Glutamatergic neuron (in vitro differentiated cells): ENCODE data around the gene SEMA3D. TPM values are rescaled to one million over a fixed set of nuclear protein-coding genes. Genes with fewer than 3 reads are reported as not detected.

Experiments used
- DNase-seq: peaks from one replicate; pipeline ENCODE4 v3.0.0; 2022
- H3K27ac Mint-ChIP-seq: one replicate; pipeline ENCODE4 v1.8.0; 2020; ENCODE audit warnings: mild to moderate bottlenecking, mixed read lengths, inconsistent platforms; ENCODE audit not compliant: unreplicated experiment
- H3K27me3 Mint-ChIP-seq: one replicate; pipeline ENCODE4 v1.8.0; 2020; ENCODE audit warnings: mild to moderate bottlenecking, moderate library complexity, mixed read lengths, inconsistent platforms; ENCODE audit not compliant: unreplicated experiment
- H3K36me3 Mint-ChIP-seq: one replicate; pipeline ENCODE4 v1.8.0; 2020; ENCODE audit warnings: mild to moderate bottlenecking, mixed read lengths, inconsistent platforms; ENCODE audit not compliant: unreplicated experiment
- H3K4me1 Mint-ChIP-seq: one replicate; pipeline ENCODE4 v1.8.0; 2020; ENCODE audit warnings: mild to moderate bottlenecking, low read depth, mixed read lengths, inconsistent platforms; ENCODE audit not compliant: unreplicated experiment
- H3K4me3 Mint-ChIP-seq: one replicate; pipeline ENCODE4 v1.8.0; 2020; ENCODE audit warnings: mild to moderate bottlenecking, mixed read lengths, inconsistent platforms; ENCODE audit not compliant: unreplicated experiment
- H3K9me3 Mint-ChIP-seq: one replicate; pipeline ENCODE4 v1.8.0; 2020; ENCODE audit warnings: mild to moderate bottlenecking, moderate library complexity, mixed read lengths, inconsistent platforms; ENCODE audit not compliant: unreplicated experiment
- total RNA-seq: library from RNA; stranded (reverse); fragmentation: NEBNext Ultra II Directional; extraction: Animal tissue kit (Norgen Biotek cat#: 25700); gene quantifications from one replicate; pipeline ENCODE4 v1.2.1, GENCODE V29; 2021; ENCODE audit not compliant: unreplicated experiment
- TF ChIP-seq, protein P1 (sequence below): fragments of 200-600 bp; sonication (generic); IDR thresholded peaks from one replicate; pipeline ENCODE4 v1.5.0; 2021; ENCODE audit not compliant: partially characterized antibody, unreplicated experiment

SEMA3D gene
- total RNA-seq, 1 donor from 2014 or later, result 13.6 TPM

- no peaks in the 10 kb centered on the region for H3K27me3 Mint-ChIP-seq
- no peak for DNase-seq
- H3K27ac Mint-ChIP-seq, result no peak overlapping the region
- H3K9me3 Mint-ChIP-seq, result no peaks in the 10 kb centered on the region
- no peaks in the 10 kb centered on the region for H3K36me3 Mint-ChIP-seq
- H3K4me3 Mint-ChIP-seq, result no peak overlapping the region
- peaks cover 2% of the 10 kb centered on the region for H3K4me1 Mint-ChIP-seq
- TF ChIP-seq, protein P1, sequence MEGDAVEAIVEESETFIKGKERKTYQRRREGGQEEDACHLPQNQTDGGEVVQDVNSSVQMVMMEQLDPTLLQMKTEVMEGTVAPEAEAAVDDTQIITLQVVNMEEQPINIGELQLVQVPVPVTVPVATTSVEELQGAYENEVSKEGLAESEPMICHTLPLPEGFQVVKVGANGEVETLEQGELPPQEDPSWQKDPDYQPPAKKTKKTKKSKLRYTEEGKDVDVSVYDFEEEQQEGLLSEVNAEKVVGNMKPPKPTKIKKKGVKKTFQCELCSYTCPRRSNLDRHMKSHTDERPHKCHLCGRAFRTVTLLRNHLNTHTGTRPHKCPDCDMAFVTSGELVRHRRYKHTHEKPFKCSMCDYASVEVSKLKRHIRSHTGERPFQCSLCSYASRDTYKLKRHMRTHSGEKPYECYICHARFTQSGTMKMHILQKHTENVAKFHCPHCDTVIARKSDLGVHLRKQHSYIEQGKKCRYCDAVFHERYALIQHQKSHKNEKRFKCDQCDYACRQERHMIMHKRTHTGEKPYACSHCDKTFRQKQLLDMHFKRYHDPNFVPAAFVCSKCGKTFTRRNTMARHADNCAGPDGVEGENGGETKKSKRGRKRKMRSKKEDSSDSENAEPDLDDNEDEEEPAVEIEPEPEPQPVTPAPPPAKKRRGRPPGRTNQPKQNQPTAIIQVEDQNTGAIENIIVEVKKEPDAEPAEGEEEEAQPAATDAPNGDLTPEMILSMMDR, result no peak
Observed at GRCh38 chr7:85033263-85033662, 153.6 kb downstream of the SEMA3D start.

- DNase-seq, result no peak
- H3K4me1 Mint-ChIP-seq, result peaks cover 3% of the 10 kb centered on the region
- no peaks in the 10 kb centered on the region for H3K9me3 Mint-ChIP-seq
- H3K27ac Mint-ChIP-seq, result no peak overlapping the region
- TF ChIP-seq, protein P1, result no peak
- no peak overlapping the region for H3K4me3 Mint-ChIP-seq
- no peaks in the 10 kb centered on the region for H3K27me3 Mint-ChIP-seq
- no peaks in the 10 kb centered on the region for H3K36me3 Mint-ChIP-seq
Observed at GRCh38 chr7:85031475-85031874, 155.4 kb downstream of the SEMA3D start.

- TF ChIP-seq, protein P1, result peak; percentile 67
- Mint-ChIP-seq H3K9me3 (no peaks in the 10 kb centered on the region), H3K27ac (no peak overlapping the region), H3K36me3 (no peaks in the 10 kb centered on the region), H3K27me3 (no peaks in the 10 kb centered on the region), H3K4me3 (no peak overlapping the region), H3K4me1 (peaks cover 3% of the 10 kb centered on the region)
- DNase-seq, result no peak
Observed at GRCh38 chr7:85030893-85031292, 156.0 kb downstream of the SEMA3D start.

GRCh38 chr7:85025312-85025756 lies 161.5 kb downstream of the SEMA3D start:
- TF ChIP-seq, protein P1, result no peak
- no peaks in the 10 kb centered on the region for H3K9me3 Mint-ChIP-seq
- peaks cover 2% of the 10 kb centered on the region for H3K4me1 Mint-ChIP-seq
- no peak for DNase-seq
- H3K27me3 Mint-ChIP-seq, result no peaks in the 10 kb centered on the region
- H3K4me3 Mint-ChIP-seq, result no peak overlapping the region
- no peak overlapping the region for H3K27ac Mint-ChIP-seq
- H3K36me3 Mint-ChIP-seq, result no peaks in the 10 kb centered on the region

- TF ChIP-seq, protein P1, result no peak
- Mint-ChIP-seq H3K27ac (no peak overlapping the region), H3K4me3 (no peak overlapping the region)
Observed at GRCh38 chr7:85023916-85024315, 162.9 kb downstream of the SEMA3D start.

More at GRCh38 chr7:85023916-85024315, 162.9 kb downstream of the SEMA3D start:
- H3K36me3 Mint-ChIP-seq, result no peaks in the 10 kb centered on the region
- no peaks in the 10 kb centered on the region for H3K9me3 Mint-ChIP-seq
- peaks cover 3% of the 10 kb centered on the region for H3K4me1 Mint-ChIP-seq
- no peak for DNase-seq
- no peaks in the 10 kb centered on the region for H3K27me3 Mint-ChIP-seq
